ENCODE data around the gene AGTPBP1. TPM values are rescaled to one million over a fixed set of nuclear protein-coding genes. Genes with fewer than 3 reads are reported as not detected.

The AGTPBP1 gene
- total RNA-seq, 2 experiments from 2014 or later, result 43.9 to 46.4 TPM

DNA sequence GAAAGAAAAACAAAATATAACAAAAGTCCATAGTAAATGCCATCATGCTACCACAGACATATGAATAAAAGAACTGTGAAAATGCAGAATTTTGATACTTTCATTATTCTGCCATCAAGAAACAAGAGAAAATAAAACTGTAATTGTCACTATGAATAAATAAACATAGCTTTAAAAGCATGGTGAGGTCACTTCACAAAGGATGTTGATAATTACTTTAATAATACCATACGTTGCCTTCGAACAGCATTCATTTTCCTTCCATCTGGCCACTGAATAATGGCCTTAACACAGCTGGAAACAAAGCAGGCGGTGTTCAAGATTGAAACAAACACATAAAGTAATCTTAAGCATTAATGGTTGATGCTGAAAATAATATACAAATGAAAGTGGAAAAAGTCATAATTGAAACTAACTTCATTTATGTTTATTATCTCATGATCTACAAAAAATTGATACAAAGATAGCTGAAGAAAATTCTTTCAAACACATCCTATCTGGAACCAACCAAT is 102.0 kb downstream of the AGTPBP1 start:
- H3K27me3 Mint-ChIP-seq, result no peaks in the 10 kb centered on the region

DNA sequence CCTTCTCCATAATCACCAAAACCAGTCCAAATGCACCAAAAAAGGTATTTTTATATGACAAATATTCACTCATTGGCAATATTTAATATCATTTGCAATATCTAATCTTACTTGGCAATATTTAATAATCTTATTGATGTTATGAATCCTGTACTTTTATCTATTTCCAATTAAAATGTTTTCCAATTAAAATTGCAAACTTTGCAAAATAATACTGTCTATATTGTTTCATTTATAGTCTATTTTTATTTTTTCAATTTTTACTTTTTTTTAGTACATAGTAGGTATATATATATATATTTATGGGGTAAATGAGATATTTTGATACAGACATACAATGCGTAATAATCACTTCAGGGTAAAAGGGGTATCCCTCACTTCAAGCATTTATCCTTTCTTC is 109.9 kb downstream of the AGTPBP1 start:
- POLR2A ChIA-PET, result no interaction called here

More for the DNA sequence above, 102.0 kb downstream of the AGTPBP1 start:
- H3K4me1 Mint-ChIP-seq (ENCODE audit: low read depth), result no peaks in the 10 kb centered on the region
- H3K27ac Mint-ChIP-seq, result no peak overlapping the region
- DNase-seq, result no peak
- H3K9me3 Mint-ChIP-seq, result no peaks in the 10 kb centered on the region
- ATAC-seq, result no peak
- no peak overlapping the region for H3K4me3 Mint-ChIP-seq
- intact Hi-C loops (cut with micrococcal nuclease), result no loop called here
- peaks cover 14% of the 10 kb centered on the region for H3K36me3 Mint-ChIP-seq (ENCODE audit: low read depth)
- ChIA-PET POLR2A (interaction anchor here (1.1 kb wide), 1 partner anchor 102 kb away, joined by 3 read pairs; the partner anchor contains the start of gene AGTPBP1), CTCF (no interaction called here)
- TF ChIP-seq, protein P1, sequence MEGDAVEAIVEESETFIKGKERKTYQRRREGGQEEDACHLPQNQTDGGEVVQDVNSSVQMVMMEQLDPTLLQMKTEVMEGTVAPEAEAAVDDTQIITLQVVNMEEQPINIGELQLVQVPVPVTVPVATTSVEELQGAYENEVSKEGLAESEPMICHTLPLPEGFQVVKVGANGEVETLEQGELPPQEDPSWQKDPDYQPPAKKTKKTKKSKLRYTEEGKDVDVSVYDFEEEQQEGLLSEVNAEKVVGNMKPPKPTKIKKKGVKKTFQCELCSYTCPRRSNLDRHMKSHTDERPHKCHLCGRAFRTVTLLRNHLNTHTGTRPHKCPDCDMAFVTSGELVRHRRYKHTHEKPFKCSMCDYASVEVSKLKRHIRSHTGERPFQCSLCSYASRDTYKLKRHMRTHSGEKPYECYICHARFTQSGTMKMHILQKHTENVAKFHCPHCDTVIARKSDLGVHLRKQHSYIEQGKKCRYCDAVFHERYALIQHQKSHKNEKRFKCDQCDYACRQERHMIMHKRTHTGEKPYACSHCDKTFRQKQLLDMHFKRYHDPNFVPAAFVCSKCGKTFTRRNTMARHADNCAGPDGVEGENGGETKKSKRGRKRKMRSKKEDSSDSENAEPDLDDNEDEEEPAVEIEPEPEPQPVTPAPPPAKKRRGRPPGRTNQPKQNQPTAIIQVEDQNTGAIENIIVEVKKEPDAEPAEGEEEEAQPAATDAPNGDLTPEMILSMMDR (IDR thresholded peaks at IDR 0.05), result no peak

DNA sequence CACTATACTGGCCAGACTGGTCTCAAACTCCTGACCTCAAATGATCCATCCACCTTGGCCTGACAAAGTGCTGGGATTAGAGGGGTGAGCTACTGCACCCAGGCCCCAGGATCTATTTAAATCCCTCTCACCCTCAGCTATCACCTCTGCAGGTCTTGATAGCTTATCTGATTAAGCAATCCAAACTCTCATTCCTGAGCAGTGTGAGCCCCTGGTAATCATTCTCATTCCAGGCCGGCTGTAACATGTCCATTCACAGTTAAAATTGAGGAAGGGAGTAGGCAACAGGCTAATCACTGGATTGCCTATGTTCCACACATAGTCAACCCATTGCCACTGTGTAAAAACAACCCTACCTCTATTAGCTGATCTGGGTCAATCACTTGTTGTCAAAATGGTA is 111.1 kb downstream of the AGTPBP1 start:
- ChIA-PET POLR2A (no interaction called here), CTCF (interaction anchor here (1.0 kb wide), 1 partner anchor 21 kb away, joined by 4 read pairs; no protein-coding TSS in a partner anchor)
- TF ChIP-seq, protein P1 (IDR thresholded peaks at IDR 0.05), result no peak
- Mint-ChIP-seq H3K4me1 (ENCODE audit: low read depth) (no peaks in the 10 kb centered on the region), H3K36me3 (ENCODE audit: low read depth) (peaks cover 22% of the 10 kb centered on the region), H3K27ac (no peak overlapping the region), H3K4me3 (no peak overlapping the region), H3K9me3 (no peaks in the 10 kb centered on the region), H3K27me3 (no peaks in the 10 kb centered on the region)
- intact Hi-C loops (cut with micrococcal nuclease), result no loop called here
- no peak for ATAC-seq
- no peak for DNase-seq

More for the DNA sequence above, 109.9 kb downstream of the AGTPBP1 start:
- intact Hi-C loops (cut with micrococcal nuclease), result no loop called here
- Mint-ChIP-seq H3K4me1 (ENCODE audit: low read depth) (no peaks in the 10 kb centered on the region), H3K36me3 (ENCODE audit: low read depth) (peaks cover 25% of the 10 kb centered on the region), H3K27me3 (no peaks in the 10 kb centered on the region), H3K27ac (no peak overlapping the region), H3K4me3 (no peak overlapping the region), H3K9me3 (no peaks in the 10 kb centered on the region)
- DNase-seq, result no peak
- TF ChIP-seq, protein P1 (IDR thresholded peaks at IDR 0.05), result no peak
- CTCF ChIA-PET, result interaction anchor here (1.0 kb wide), 1 partner anchor 22 kb away, joined by 4 read pairs; no protein-coding TSS in a partner anchor
- ATAC-seq, result no peak

DNA sequence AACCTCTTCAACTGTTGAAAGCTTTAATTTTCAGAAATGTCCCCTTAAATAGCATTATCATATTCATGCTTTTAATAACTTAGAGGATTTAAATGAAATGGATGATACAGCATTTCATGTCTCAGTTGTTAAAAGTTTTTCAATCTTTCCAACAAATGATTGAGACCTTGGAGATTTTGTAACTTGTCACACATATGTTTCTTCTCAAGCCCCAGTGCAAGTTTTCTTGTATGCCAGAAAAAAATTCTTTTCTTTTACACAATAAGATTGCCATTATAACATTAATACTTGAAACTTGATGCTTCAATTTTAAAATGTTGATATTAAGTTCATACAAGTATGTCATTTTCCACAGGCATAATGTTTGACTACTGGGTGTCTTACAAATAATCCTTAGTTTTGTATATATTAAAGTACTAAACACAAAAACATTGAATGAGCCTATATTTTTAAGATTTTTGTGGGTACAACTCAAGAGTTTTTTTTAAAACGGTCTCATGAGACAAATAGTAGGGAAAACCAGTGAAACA is 124.5 kb downstream of the AGTPBP1 start:
- ChIA-PET CTCF (no interaction called here), POLR2A (no interaction called here)
- Mint-ChIP-seq H3K27me3 (no peaks in the 10 kb centered on the region), H3K9me3 (no peaks in the 10 kb centered on the region), H3K4me3 (no peak overlapping the region), H3K36me3 (ENCODE audit: low read depth) (peaks cover 15% of the 10 kb centered on the region), H3K27ac (no peak overlapping the region), H3K4me1 (ENCODE audit: low read depth) (no peaks in the 10 kb centered on the region)
- TF ChIP-seq, protein P1 (IDR thresholded peaks at IDR 0.05), result no peak
- no peak for DNase-seq
- intact Hi-C loops (cut with micrococcal nuclease), result no loop called here
- ATAC-seq, result no peak

DNA sequence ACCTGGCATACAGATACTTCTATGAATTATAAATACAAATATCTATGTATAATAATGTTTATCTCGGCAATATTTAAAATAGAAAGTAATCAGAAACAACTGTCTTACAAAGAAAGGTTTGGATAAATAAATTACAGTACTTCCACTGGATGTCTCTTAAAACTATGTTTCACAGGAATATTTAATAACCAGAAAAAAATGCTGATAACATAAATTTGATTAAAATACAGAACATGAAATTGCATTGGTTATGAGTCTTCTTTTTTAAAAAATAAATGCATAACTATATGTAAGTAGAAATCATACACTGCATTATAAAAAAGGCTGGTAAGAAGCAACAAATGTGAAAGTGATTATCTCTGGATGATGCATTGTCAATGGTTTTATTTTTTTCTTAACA is 126.0 kb downstream of the AGTPBP1 start:
- DNase-seq, result no peak
- no peak for ATAC-seq
- Mint-ChIP-seq H3K27ac (no peak overlapping the region), H3K9me3 (no peaks in the 10 kb centered on the region), H3K27me3 (no peaks in the 10 kb centered on the region), H3K4me1 (ENCODE audit: low read depth) (no peaks in the 10 kb centered on the region), H3K4me3 (no peak overlapping the region), H3K36me3 (ENCODE audit: low read depth) (peaks cover 15% of the 10 kb centered on the region)
- ChIA-PET POLR2A (no interaction called here), CTCF (no interaction called here)
- TF ChIP-seq, protein P1 (IDR thresholded peaks at IDR 0.05), result no peak
- intact Hi-C loops (cut with micrococcal nuclease), result no loop called here

All from activated CD8-positive, alpha-beta T cell treated with anti-CD3 and anti-CD28 coated beads for 36 hours (primary cell).